ENCODE measurements around the gene IFNA4. TPM values are rescaled to one million over a fixed set of nuclear protein-coding genes. Genes with fewer than 3 reads are reported as not detected.
"Not testable (repeated sequence)": the region's sequence is repeated elsewhere in the genome, so short reads cannot be mapped to it uniquely, and the experiment has no call there.

Gene IFNA4
- total and polyA plus RNA-seq, 9 of the 15 experiments (the other 6 are each of a cell fraction or from before 2014, with no cell fraction given) = not detected

- CTCF ChIA-PET (ENCODE audit: low intra/inter-chr PET ratio); DNase-seq (ENCODE audit: extremely low read depth in 1 of 4, low spot score in 3 of 4); POLR2A ChIA-PET; FAIRE-seq; H3K9me1 ChIP-seq (ENCODE audit: control insufficient read depth, insufficient read depth, low read length); H3K9ac ChIP-seq (ENCODE audit: insufficient read depth in 1 of 2, low read depth in 2 of 2, low read length in 2 of 2); H3K36me3 ChIP-seq (ENCODE audit: control insufficient read depth, insufficient read depth, low read length); H4K20me1 ChIP-seq (replicated peaks; ENCODE audit: control insufficient read depth, insufficient read depth, low read length); H3K27ac ChIP-seq (ENCODE audit: extremely low read depth, low read depth, low read length); in situ Hi-C loops (cut with MboI); H2AFZ ChIP-seq (ENCODE audit: low read depth, low read length); H3K9me3 ChIP-seq (replicated peaks; ENCODE audit: control insufficient read depth, insufficient read depth, low read depth, low read length); H3K79me2 ChIP-seq (ENCODE audit: control insufficient read depth, insufficient read depth, low read length); intact Hi-C loops (cut with micrococcal nuclease); BruUV-seq (replicated peaks); ATAC-seq; H3K4me2 ChIP-seq (ENCODE audit: insufficient read depth, low read length); H3K4me3 ChIP-seq; H3K4me1 ChIP-seq (replicated peaks in 1 of 2; ENCODE audit: control insufficient read depth in 2 of 2, insufficient read depth in 2 of 2, low read length in 2 of 2); H3K27me3 ChIP-seq (ENCODE audit: control insufficient read depth in 2 of 2, insufficient read depth in 2 of 2, low read length in 2 of 2): not testable (repeated sequence)
- WGBS (ENCODE audit: insufficient coverage, low coverage, missing lambda C conversion rate) = no CpG with 5 or more reads among the region's 4 CpGs
These were observed 4.3 kb downstream of the IFNA4 start for GRCh38 chr9:21182810-21183736.

GRCh38 chr9:21174671-21175070 lies 12.7 kb downstream of the IFNA4 start:
- in situ Hi-C loops (cut with MboI) (no loop called here), intact Hi-C loops (cut with micrococcal nuclease) (no loop called here)
- Histone ChIP-seq H3K4me3 (no peak overlapping the region), H3K79me2 (ENCODE audit: control insufficient read depth, insufficient read depth, low read length) (no peaks in the 10 kb centered on the region), H3K9me1 (ENCODE audit: control insufficient read depth, insufficient read depth, low read length) (no peaks in the 10 kb centered on the region), H3K9ac (ENCODE audit: insufficient read depth in 1 of 2, low read depth in 2 of 2, low read length in 2 of 2) (no peak overlapping the region), H3K9me3 (replicated peaks; ENCODE audit: control insufficient read depth, insufficient read depth, low read depth, low read length) (no peaks in the 10 kb centered on the region), H3K27ac (ENCODE audit: extremely low read depth, low read depth, low read length) (no peak overlapping the region), H3K27me3 (ENCODE audit: control insufficient read depth in 2 of 2, insufficient read depth in 2 of 2, low read length in 2 of 2) (no peaks in the 10 kb centered on the region), H3K36me3 (ENCODE audit: control insufficient read depth, insufficient read depth, low read length) (no peaks in the 10 kb centered on the region), H3K4me1 (replicated peaks in 1 of 2; ENCODE audit: control insufficient read depth in 2 of 2, insufficient read depth in 2 of 2, low read length in 2 of 2) (no peaks in the 10 kb centered on the region), H4K20me1 (replicated peaks; ENCODE audit: control insufficient read depth, insufficient read depth, low read length) (no peaks in the 10 kb centered on the region), H3K4me2 (ENCODE audit: insufficient read depth, low read length) (no peak overlapping the region), H2AFZ (ENCODE audit: low read depth, low read length) (no peak overlapping the region)
- no CpG with 5 or more reads among the region's 2 CpGs for WGBS (ENCODE audit: insufficient coverage, low coverage, missing lambda C conversion rate)
- ChIA-PET CTCF (ENCODE audit: low intra/inter-chr PET ratio) (no interaction called here), POLR2A (no interaction called here)
- no peak for DNase-seq (ENCODE audit: extremely low read depth in 1 of 4, low spot score in 3 of 4)
- no peak for FAIRE-seq
- no TSS peak for BruUV-seq (replicated peaks)
- no peak for ATAC-seq
- TF ChIP-seq PREB (CRISPR knock-in tag; IDR thresholded peaks at IDR 0.05) = no peak
- no peak for TF ChIP-seq ZNF3 (CRISPR knock-in tag; IDR thresholded peaks at IDR 0.05)
- no peak for TF ChIP-seq ZFPM2 (CRISPR knock-in tag; IDR thresholded peaks at IDR 0.05)
- no peak for TF ChIP-seq SMARCE1 (IDR thresholded peaks at IDR 0.05)
- no peak for TF ChIP-seq PCBP2 (IDR thresholded peaks at IDR 0.05; ENCODE audit: low read depth, low read length, poor library complexity, severe bottlenecking)
- no peak for TF ChIP-seq BRCA1 (IDR thresholded peaks at IDR 0.05)
- TF ChIP-seq BRCA1 (CRISPR knock-in tag; IDR thresholded peaks at IDR 0.05) = no peak
- no peak for TF ChIP-seq MEF2A (IDR thresholded peaks at IDR 0.05; ENCODE audit: control insufficient read depth, low read depth, low read length)
- TF ChIP-seq ZNF668 (CRISPR knock-in tag; IDR thresholded peaks at IDR 0.05) = no peak
- TF ChIP-seq ZFP36 (IDR thresholded peaks at IDR 0.05; ENCODE audit: low read depth, low read length, partially characterized antibody) = no peak
- TF ChIP-seq NFYB (IDR thresholded peaks at IDR 0.05; ENCODE audit: extremely low read depth, insufficient read length) = no peak
- no peak for TF ChIP-seq MED1 (CRISPR knock-in tag; IDR thresholded peaks at IDR 0.05; ENCODE audit: borderline replicate concordance)
- TF ChIP-seq ETV5 (CRISPR knock-in tag; IDR thresholded peaks at IDR 0.05; ENCODE audit: low read depth) = no peak
- no peak for TF ChIP-seq SLC30A9 (CRISPR knock-in tag; IDR thresholded peaks at IDR 0.05)

Data from K562 (cell line).